H9 (cell line): ENCODE results near the gene NAPG. TPM values are rescaled to one million over a fixed set of nuclear protein-coding genes. Genes with fewer than 3 reads are reported as not detected.
A peak's percentile ranks its signal among the peaks of the same experiment; 100 is the strongest.

Source experiments
- DNase-seq: peaks from one replicate; pipeline ENCODE4 v3.0.0-alpha.2; 2017
- H2AFZ ChIP-seq: one replicate; pipeline ENCODE4 v1.6.1; 2013; ENCODE audit warnings: mild to moderate bottlenecking, low read length, control low read depth, moderate library complexity
- H2AK5ac ChIP-seq: 2 replicates; pipeline ENCODE4 v1.6.1; 2013; ENCODE audit warnings: low read length, control low read depth, mixed read lengths; ENCODE audit not compliant: insufficient read length
- H2BK120ac ChIP-seq: one replicate; pipeline ENCODE4 v1.6.1; 2013; ENCODE audit warnings: low read depth, mild to moderate bottlenecking, low read length, control low read depth, inconsistent platforms; ENCODE audit not compliant: poor library complexity, severe bottlenecking
- H2BK12ac ChIP-seq: 2 replicates; pipeline ENCODE4 v1.6.1; 2013; ENCODE audit warnings: low read length, control low read depth, mixed read lengths, low read depth; ENCODE audit not compliant: insufficient read length
- H2BK15ac ChIP-seq: 2 replicates; pipeline ENCODE4 v1.6.1; 2013; ENCODE audit warnings: low read depth, low read length, control low read depth
- H2BK20ac ChIP-seq: one replicate; pipeline ENCODE4 v1.6.1; 2013; ENCODE audit warnings: low read depth, mild to moderate bottlenecking, low read length, control low read depth, inconsistent platforms; ENCODE audit not compliant: poor library complexity, severe bottlenecking
- H2BK5ac ChIP-seq: 2 replicates; pipeline ENCODE4 v1.6.1; 2013; ENCODE audit warnings: low read length, control low read depth, mixed read lengths; ENCODE audit not compliant: insufficient read length
- H3K14ac ChIP-seq: 2 replicates; pipeline ENCODE4 v1.6.1; 2013; ENCODE audit warnings: low read length, control low read depth; ENCODE audit not compliant: insufficient read depth
- H3K18ac ChIP-seq: 2 replicates; pipeline ENCODE4 v1.6.1; 2013; ENCODE audit warnings: low read depth, mild to moderate bottlenecking, mixed read lengths, low read length, control low read depth; ENCODE audit not compliant: insufficient read length
- H3K23ac ChIP-seq: 2 replicates; pipeline ENCODE4 v1.6.1; 2013; ENCODE audit warnings: low read length, control low read depth, mixed read lengths, low read depth; ENCODE audit not compliant: insufficient read length
- H3K23me2 ChIP-seq: 2 replicates; pipeline ENCODE4 v1.6.1; 2013; ENCODE audit warnings: low read depth, mild to moderate bottlenecking, mixed read lengths, low read length, control low read depth; ENCODE audit not compliant: insufficient read length, poor library complexity, severe bottlenecking
- H3K27ac ChIP-seq: 2 replicates; pipeline ENCODE4 v1.5.1; 2013; ENCODE audit warnings: low read length, control low read depth, mixed read lengths, low read depth; ENCODE audit not compliant: insufficient read length
- H3K27me3 ChIP-seq: 2 replicates; pipeline ENCODE4 v1.6.1; 2013; ENCODE audit warnings: low read length, control low read depth, inconsistent platforms; ENCODE audit not compliant: insufficient read depth
- H3K4ac ChIP-seq: 2 replicates; pipeline ENCODE4 v1.6.1; 2013; ENCODE audit warnings: low read depth, mild to moderate bottlenecking, control low read depth, inconsistent platforms, low read length, moderate library complexity
- H3K4me1 ChIP-seq: 2 replicates; pipeline ENCODE4 v1.6.1; 2013; ENCODE audit warnings: low read length, control low read depth, inconsistent platforms; ENCODE audit not compliant: insufficient read depth
- H3K4me2 ChIP-seq: 2 replicates; pipeline ENCODE4 v1.6.1; 2013; ENCODE audit warnings: low read length, control low read depth, mixed read lengths; ENCODE audit not compliant: insufficient read length, insufficient read depth
- H3K56ac ChIP-seq: 2 replicates; pipeline ENCODE4 v1.6.1; 2013; ENCODE audit warnings: low read depth, mild to moderate bottlenecking, mixed read lengths, low read length, control low read depth; ENCODE audit not compliant: insufficient read length
- H3K79me1 ChIP-seq: 2 replicates; pipeline ENCODE4 v1.6.1; 2013; ENCODE audit warnings: low read depth, mild to moderate bottlenecking, moderate library complexity, low read length, control low read depth, inconsistent platforms; ENCODE audit not compliant: insufficient read depth, poor library complexity, severe bottlenecking
- H3K79me2 ChIP-seq: 2 replicates; pipeline ENCODE4 v1.6.1; 2013; ENCODE audit warnings: low read length, control low read depth, inconsistent platforms; ENCODE audit not compliant: insufficient read depth
- H3K9ac ChIP-seq: 2 replicates; pipeline ENCODE4 v1.6.1; 2013; ENCODE audit warnings: low read length, control low read depth, mixed read lengths; ENCODE audit not compliant: insufficient read length; ENCODE audit errors: extremely low read depth
- H3K9me3 ChIP-seq: one replicate; pipeline ENCODE4 v1.6.1; 2013; ENCODE audit warnings: low read depth, low read length, inconsistent platforms; ENCODE audit not compliant: control insufficient read depth
- H3T11ph ChIP-seq: one replicate; pipeline ENCODE4 v1.6.1; 2013; ENCODE audit warnings: mild to moderate bottlenecking, low read length, control low read depth, inconsistent platforms
- H4K20me1 ChIP-seq: one replicate; pipeline ENCODE4 v1.6.1; 2013; ENCODE audit not compliant: control insufficient read depth, insufficient read length, insufficient read depth
- H4K5ac ChIP-seq: 2 replicates; pipeline ENCODE4 v1.6.1; 2013; ENCODE audit warnings: low read depth, mild to moderate bottlenecking, mixed read lengths, low read length, control low read depth; ENCODE audit not compliant: insufficient read length
- H4K8ac ChIP-seq: replicated peaks from 2 replicates; pipeline ENCODE4 v1.6.1; 2013; ENCODE audit warnings: low read length, control low read depth, mixed read lengths, low read depth; ENCODE audit not compliant: insufficient read length
- H4K91ac ChIP-seq: 2 replicates; pipeline ENCODE4 v1.6.1; 2013; ENCODE audit warnings: low read depth, mild to moderate bottlenecking, moderate library complexity, mixed read lengths, low read length, control low read depth; ENCODE audit not compliant: insufficient read length
- H3K27ac Mint-ChIP-seq, 3 experiments: 2 replicates in 2 of 3; 3 replicates in 1 of 3; pipeline ENCODE4 v1.8.0; 2020 to 2021; ENCODE audit warnings: mixed read lengths in 3 of 3, mild to moderate bottlenecking in 1 of 3, moderate library complexity in 1 of 3
- H3K27me3 Mint-ChIP-seq: 2 replicates; pipeline ENCODE4 v1.8.0; 2021; ENCODE audit warnings: low read depth, mild to moderate bottlenecking, moderate library complexity, mixed read lengths
- H3K36me3 Mint-ChIP-seq, 3 experiments: 2 replicates in 2 of 3; 3 replicates in 1 of 3; pipeline ENCODE4 v1.8.0; 2020 to 2021; ENCODE audit warnings: low read depth in 3 of 3, mixed read lengths in 3 of 3; ENCODE audit not compliant: insufficient read depth in 1 of 3
- H3K4me1 Mint-ChIP-seq, 2 experiments: 2 replicates each; pipeline ENCODE4 v1.8.0; 2020; ENCODE audit warnings: mixed read lengths in 2 of 2
- H3K4me3 Mint-ChIP-seq, 2 experiments: 2 replicates in 1 of 2; 3 replicates in 1 of 2; pipeline ENCODE4 v1.8.0; 2020 to 2021; ENCODE audit warnings: mild to moderate bottlenecking in 2 of 2, mixed read lengths in 2 of 2, moderate library complexity in 1 of 2
- H3K9me3 Mint-ChIP-seq, 2 experiments: 2 replicates in 1 of 2; 3 replicates in 1 of 2; pipeline ENCODE4 v1.8.0; 2020; ENCODE audit warnings: mild to moderate bottlenecking in 2 of 2, mixed read lengths in 2 of 2, moderate library complexity in 1 of 2
- CTCF ChIP-seq: fragments of 200-600 bp; sonication (generic); conservative IDR thresholded peaks from 3 replicates; pipeline ENCODE4 v1.8.0; 2021; ENCODE audit warnings: antibody characterized with exemption, mild to moderate bottlenecking
- WGBS: extraction: QIAGEN DNeasy Blood & Tissue Kit; methylation state at CpG from one replicate; pipeline ENCODE4 v1.1.7; 2013; ENCODE audit warnings: missing lambda C conversion rate, low lambda C conversion rate, mixed read lengths; ENCODE audit not compliant: insufficient read length; ENCODE audit errors: extremely low coverage; 5-methylcytosine and 5-hydroxymethylcytosine counted together
- total RNA-seq: library from RNA; stranded (reverse); gene quantifications from 2 replicates; pipeline ENCODE4 v1.2.1, GENCODE V29; 2021

The NAPG gene
- total RNA-seq, 1 experiment from 2014 or later, result 30.9 TPM

GRCh38 chr18:10564975-10565773 lies 39.3 kb downstream of the NAPG start:
- no peaks in the 10 kb centered on the region; the same call in 1 of the 2 replicates for H3K27me3 Mint-ChIP-seq
- Histone ChIP-seq H3K79me2 (no peaks in the 10 kb centered on the region), H3K18ac (no peak overlapping the region), H3K79me1 (no peaks in the 10 kb centered on the region), H4K5ac (no peak overlapping the region), H3K23me2 (no peaks in the 10 kb centered on the region), H2AFZ (no peak overlapping the region), H2AK5ac (no peak overlapping the region), H2BK15ac (no peak overlapping the region), H4K91ac (no peak overlapping the region), H3K9ac (no peak overlapping the region), H3K23ac (no peak overlapping the region), H3K56ac (no peak overlapping the region), H2BK120ac (no peak overlapping the region), H4K20me1 (no peaks in the 10 kb centered on the region), H3K9me3 (no peaks in the 10 kb centered on the region), H3K4me1 (no peaks in the 10 kb centered on the region), H2BK20ac (no peak overlapping the region), H3K14ac (no peak overlapping the region), H2BK12ac (no peak overlapping the region), H3T11ph (no peak overlapping the region), H3K27me3 (no peaks in the 10 kb centered on the region), H4K8ac (no peak overlapping the region), H3K4ac (no peak overlapping the region), H2BK5ac (no peak overlapping the region), H3K27ac (no peak overlapping the region), H3K4me2 (no peak overlapping the region)
- TF ChIP-seq CTCF, result no peak
- no CpG with 5 or more reads among the region's 10 CpGs for WGBS
- peak overlapping the region in 1 of 3 experiments; percentile 72; a peak in 2 of 7 replicates for H3K27ac Mint-ChIP-seq
- peaks cover 5 to 7% of the 10 kb centered on the region in 2 experiments; a peak in 4 of 5 replicates for H3K9me3 Mint-ChIP-seq
- no peak for DNase-seq
- H3K4me3 Mint-ChIP-seq, result no peak overlapping the region
- H3K4me1 Mint-ChIP-seq, result peaks cover 4 to 6% of the 10 kb centered on the region in 2 experiments; a peak in 2 of 4 replicates
- H3K36me3 Mint-ChIP-seq, result peaks cover 0 to 7% (median 6%) of the 10 kb centered on the region in 3 experiments; a peak in 1 of 7 replicates
